KOPT-K1 (cell line): ENCODE measurements around the gene PIGQ.

Experiments
- H3K27ac ChIP-seq: fragments of 200-600 bp; sonication (generic); 2 replicates; pipeline ENCODE4 v1.5.1; 2016; ENCODE audit warnings: antibody characterized with exemption, mild to moderate bottlenecking, low read depth, low read length; ENCODE audit not compliant: poor library complexity, severe bottlenecking
- H3K36me3 ChIP-seq: fragments of 200-600 bp; sonication (generic); 2 replicates; pipeline ENCODE4 v1.5.1; 2017; ENCODE audit warnings: antibody characterized with exemption, mild to moderate bottlenecking, low read length, moderate library complexity; ENCODE audit not compliant: insufficient read depth
- H3K9me3 ChIP-seq: fragments of 200-600 bp; sonication (generic); 2 replicates; pipeline ENCODE4 v1.5.1; 2017; ENCODE audit warnings: antibody characterized with exemption, low read length, mild to moderate bottlenecking; ENCODE audit not compliant: insufficient read depth, poor library complexity, severe bottlenecking

PIGQ gene

GRCh38 chr16:557463-558297, 12.1 kb upstream of the PIGQ start:
- no peak overlapping the region for H3K27ac ChIP-seq
- H3K36me3 ChIP-seq: no peaks in the 10 kb centered on the region; the same call in 1 of the 2 replicates
- no peaks in the 10 kb centered on the region for H3K9me3 ChIP-seq

GRCh38 chr16:558298-559020, 11.3 kb upstream of the PIGQ start:
- Histone ChIP-seq H3K27ac (no peak overlapping the region), H3K9me3 (no peaks in the 10 kb centered on the region), H3K36me3 (no peaks in the 10 kb centered on the region; the same call in 1 of the 2 replicates)

GRCh38 chr16:559021-559380, 10.8 kb upstream of the PIGQ start:
- H3K9me3 ChIP-seq: no peaks in the 10 kb centered on the region
- no peaks in the 10 kb centered on the region for H3K36me3 ChIP-seq
- no peak overlapping the region for H3K27ac ChIP-seq

GRCh38 chr16:559411-560203, 10.2 kb upstream of the PIGQ start:
- Histone ChIP-seq H3K27ac (no peak overlapping the region), H3K9me3 (no peaks in the 10 kb centered on the region)

GRCh38 chr16:560204-560700, 9.5 kb upstream of the PIGQ start, which contains the start of gene PRR35:
TSS of gene PRR35 (plus strand) at chr16:560394. CDS start at chr16:563295, 2,901 bp downstream.
- H3K9me3 ChIP-seq: no peaks in the 10 kb centered on the region
- H3K36me3 ChIP-seq: no peaks in the 10 kb centered on the region
- no peak within 1 kb of the TSS for H3K27ac ChIP-seq

More at GRCh38 chr16:559411-560203, 10.2 kb upstream of the PIGQ start:
- no peaks in the 10 kb centered on the region for H3K36me3 ChIP-seq

GRCh38 chr16:560701-561412, 8.9 kb upstream of the PIGQ start:
- no peaks in the 10 kb centered on the region for H3K36me3 ChIP-seq
- H3K9me3 ChIP-seq: no peaks in the 10 kb centered on the region
- no peak overlapping the region for H3K27ac ChIP-seq

GRCh38 chr16:561413-561794, 8.4 kb upstream of the PIGQ start:
- Histone ChIP-seq H3K27ac (no peak overlapping the region), H3K36me3 (no peaks in the 10 kb centered on the region), H3K9me3 (no peaks in the 10 kb centered on the region)

GRCh38 chr16:561957-562938, 7.5 kb upstream of the PIGQ start:
- Histone ChIP-seq H3K27ac (no peak overlapping the region), H3K9me3 (no peaks in the 10 kb centered on the region), H3K36me3 (no peaks in the 10 kb centered on the region)

- Histone ChIP-seq H3K9me3 (no peaks in the 10 kb centered on the region), H3K36me3 (no peaks in the 10 kb centered on the region), H3K27ac (no peak overlapping the region)
Observed at GRCh38 chr16:563072-563644, 6.6 kb upstream of the PIGQ start.

GRCh38 chr16:564690-565418, 4.9 kb upstream of the PIGQ start:
- Histone ChIP-seq H3K27ac (no peak overlapping the region), H3K9me3 (no peaks in the 10 kb centered on the region), H3K36me3 (no peaks in the 10 kb centered on the region)

- no peaks in the 10 kb centered on the region for H3K36me3 ChIP-seq
- H3K9me3 ChIP-seq: no peaks in the 10 kb centered on the region
- peak overlapping the region; percentile 63 for H3K27ac ChIP-seq
Observed at GRCh38 chr16:565419-566330, 4.1 kb upstream of the PIGQ start.
